Left renal pelvis (tissue), 4 donors: ENCODE measurements around the gene GTF3C5. TPM values are rescaled to one million over a fixed set of nuclear protein-coding genes. Genes with fewer than 3 reads are reported as not detected.
"Not testable (repeated sequence)": the region's sequence is repeated elsewhere in the genome, so short reads cannot be mapped to it uniquely, and the experiment has no call there.

Source experiments
- DNase-seq, 4 donors: peaks; one replicate each; pipeline ENCODE4 v3.0.0-alpha.2; 2013; ENCODE audit warnings: low read depth in 4 of 4, low spot score in 3 of 4
- polyA plus RNA-seq, 4 donors: library from polyadenylated mRNA; unstranded; fragments of 120-200 nt; gene quantifications; one replicate each; pipeline ENCODE4 v1.2.1, GENCODE V29; 2013; ENCODE audit not compliant: insufficient read length in 4 of 4

GTF3C5 gene, protein sequence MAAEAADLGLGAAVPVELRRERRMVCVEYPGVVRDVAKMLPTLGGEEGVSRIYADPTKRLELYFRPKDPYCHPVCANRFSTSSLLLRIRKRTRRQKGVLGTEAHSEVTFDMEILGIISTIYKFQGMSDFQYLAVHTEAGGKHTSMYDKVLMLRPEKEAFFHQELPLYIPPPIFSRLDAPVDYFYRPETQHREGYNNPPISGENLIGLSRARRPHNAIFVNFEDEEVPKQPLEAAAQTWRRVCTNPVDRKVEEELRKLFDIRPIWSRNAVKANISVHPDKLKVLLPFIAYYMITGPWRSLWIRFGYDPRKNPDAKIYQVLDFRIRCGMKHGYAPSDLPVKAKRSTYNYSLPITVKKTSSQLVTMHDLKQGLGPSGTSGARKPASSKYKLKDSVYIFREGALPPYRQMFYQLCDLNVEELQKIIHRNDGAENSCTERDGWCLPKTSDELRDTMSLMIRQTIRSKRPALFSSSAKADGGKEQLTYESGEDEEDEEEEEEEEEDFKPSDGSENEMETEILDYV
- polyA plus RNA-seq, result 10 to 100 TPM; 53.2 to 79.9 (median 64.2) TPM

GRCh38 chr9:133030317-133031129 lies at the start of gene GTF3C5:
Gene GTF3C5 (plus strand): TSS chr9:133030997. CDS start chr9:133031012, 15 bp downstream.
- peak; percentile 95 to 99 (median 98) for DNase-seq

GRCh38 chr9:132982458-132982857 lies 48.3 kb upstream of the GTF3C5 start:
- DNase-seq, result no peak

DNA sequence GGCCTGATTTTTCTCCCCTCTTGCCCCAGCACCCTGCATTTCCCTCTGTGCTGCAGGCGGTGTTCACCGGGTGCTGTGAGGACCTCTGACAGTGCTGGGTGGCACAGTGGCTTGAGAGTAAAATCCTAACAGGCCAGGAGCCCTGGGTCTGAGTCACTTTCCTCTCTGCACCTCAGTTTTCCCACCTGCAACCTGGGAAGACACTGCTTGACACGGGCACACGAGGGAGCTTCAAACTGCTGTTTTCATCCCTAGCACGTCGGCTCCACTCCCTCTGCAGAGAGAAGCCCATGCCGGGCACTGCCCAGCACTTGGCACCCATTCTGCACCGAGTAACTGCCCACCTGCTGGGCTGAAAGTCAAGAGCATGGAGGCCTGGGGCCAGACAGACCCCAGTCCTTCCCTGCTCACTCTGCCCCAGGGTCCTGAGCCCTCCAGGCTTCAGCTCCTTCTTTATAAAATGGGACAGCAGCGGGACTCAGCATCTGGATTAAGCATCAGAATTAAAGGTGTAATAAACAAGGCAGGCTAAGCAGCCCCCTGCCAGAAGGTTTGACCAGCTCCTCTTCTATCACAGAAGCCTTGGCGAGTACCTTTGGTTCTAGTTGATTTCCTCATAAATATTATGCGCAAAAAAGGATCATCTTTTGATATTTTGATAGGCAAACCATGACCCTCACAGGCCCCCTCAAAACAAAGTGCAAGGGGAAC lies 47.2 kb upstream of the GTF3C5 start:
- no peak for DNase-seq

DNA sequence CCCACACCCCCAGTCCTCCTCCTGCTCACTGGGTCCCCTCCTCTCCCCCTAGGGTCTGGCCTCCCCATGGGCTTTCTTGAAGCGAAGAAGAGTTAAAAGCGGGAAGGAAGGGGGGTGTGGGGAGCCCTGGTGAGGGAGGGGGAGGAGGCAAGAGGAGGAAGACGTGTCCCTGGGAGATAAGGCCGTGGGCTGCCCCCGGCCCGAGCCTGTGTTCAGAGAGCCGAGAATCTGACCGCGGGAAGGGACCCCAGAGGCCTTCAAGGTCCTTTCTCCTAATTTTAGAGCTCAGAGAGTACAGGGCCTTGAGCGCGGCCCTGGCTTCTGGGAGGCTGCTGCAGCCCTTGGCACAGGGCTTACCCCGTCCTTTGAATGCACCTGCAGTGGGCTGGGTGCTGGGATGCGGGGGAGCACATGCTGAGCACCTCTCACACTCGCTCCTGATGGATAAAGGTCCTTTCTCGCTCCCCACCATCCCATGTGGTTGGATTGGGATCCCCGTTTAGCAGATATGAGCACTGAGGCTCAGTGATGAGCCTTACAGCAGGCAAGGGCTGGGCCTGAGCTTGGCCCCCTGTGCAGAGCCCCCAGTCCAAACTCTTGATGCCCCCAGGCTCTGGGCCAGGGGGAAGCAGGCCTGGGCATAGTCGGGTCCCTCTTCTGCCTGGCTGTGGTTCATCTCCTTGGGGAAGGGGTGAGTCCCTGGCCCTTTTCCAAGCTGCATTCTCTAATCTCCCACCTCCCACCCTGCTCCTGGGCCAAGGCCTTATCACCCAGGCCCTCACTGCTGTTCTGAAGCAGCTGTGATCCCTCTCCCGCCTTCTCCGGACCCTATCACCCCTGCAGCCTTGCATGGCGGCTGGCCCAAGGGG lies 46.4 kb upstream of the GTF3C5 start:
- DNase-seq, result no peak

DNA sequence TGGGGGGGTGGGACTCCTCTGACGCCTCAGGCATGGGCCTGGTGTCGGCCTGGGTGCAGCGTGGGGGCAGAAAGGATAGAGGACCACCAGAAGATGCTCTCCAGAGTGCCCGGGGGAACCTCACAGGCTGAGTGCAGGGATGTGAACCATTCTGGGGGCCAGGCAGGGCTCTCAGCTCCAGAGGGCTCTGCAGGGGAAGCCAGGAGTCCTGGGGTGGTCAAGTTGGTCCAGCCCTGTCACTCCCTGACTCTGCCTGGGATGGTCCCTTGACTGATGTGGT lies 45.8 kb upstream of the GTF3C5 start:
- no peak for DNase-seq

GRCh38 chr9:132985489-132985888 lies 45.3 kb upstream of the GTF3C5 start:
- no peak for DNase-seq

- no peak for DNase-seq
Measured at GRCh38 chr9:132986114-132986513, 44.7 kb upstream of the GTF3C5 start.

DNA sequence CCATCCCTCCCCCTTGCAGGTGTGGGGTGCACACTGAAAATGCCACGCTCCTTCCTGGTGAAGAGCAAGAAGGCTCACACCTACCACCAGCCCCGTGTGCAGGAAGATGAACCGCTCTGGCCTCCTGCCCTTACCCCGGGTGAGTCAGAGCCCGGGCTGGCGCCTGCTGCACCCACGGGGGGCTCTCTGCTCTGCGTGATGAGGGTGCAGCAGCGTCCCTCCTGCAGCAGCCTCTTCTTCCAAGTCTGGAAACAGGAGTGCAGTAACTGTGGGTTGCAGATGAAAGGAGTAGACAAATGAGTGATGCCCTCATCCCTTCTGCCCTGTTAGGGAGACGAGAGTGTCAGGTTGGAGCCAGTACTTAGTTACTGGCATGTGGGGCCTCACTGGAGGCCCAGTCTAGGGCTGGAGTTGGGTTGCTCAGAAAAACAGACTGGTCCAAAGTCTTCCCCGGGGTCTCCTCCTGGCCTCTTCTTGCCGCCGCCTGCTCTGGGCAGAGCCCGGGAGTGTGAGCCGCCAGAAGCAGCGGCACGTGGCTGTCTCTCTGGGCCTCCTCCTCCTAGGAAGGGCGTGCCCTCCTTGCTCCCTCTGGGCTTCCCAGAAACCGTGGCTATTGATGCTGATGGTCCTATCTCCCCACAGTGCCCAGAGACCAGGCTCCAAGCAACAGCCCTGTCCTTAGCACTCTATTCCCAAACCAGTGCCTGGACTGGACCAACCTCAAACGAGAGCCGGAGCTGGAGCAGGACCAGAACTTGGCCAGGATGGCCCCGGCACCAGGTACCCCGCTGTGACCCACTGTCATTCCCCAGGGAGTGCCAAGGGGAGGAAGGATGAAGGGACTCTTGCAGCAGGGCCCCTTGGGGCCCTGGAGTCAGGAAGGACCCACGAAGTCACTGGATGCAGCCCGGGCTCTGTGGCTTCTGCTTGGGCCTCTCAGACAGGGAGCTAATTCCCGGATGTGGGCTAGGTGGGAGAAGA lies 43.9 kb upstream of the GTF3C5 start:
- DNase-seq, result no peak

- no peak for DNase-seq
Measured at GRCh38 chr9:132988244-132989013, 42.4 kb upstream of the GTF3C5 start.

DNA sequence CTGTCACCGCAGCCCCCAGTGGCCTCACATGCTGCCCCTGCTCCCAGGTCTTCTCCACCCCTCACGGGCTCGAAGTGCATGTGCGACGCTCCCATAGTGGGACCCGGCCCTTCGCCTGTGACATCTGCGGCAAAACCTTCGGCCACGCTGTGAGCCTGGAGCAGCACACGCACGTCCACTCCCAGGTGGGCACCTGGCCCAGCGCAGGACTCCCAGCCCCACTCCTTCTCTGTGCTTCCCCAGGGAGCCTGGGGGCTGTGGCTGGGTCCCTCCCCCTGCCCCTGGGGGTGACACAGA lies 41.8 kb upstream of the GTF3C5 start:
- DNase-seq, result no peak

GRCh38 chr9:132989414-132989996 lies 41.3 kb upstream of the GTF3C5 start:
- DNase-seq, result no peak

DNA sequence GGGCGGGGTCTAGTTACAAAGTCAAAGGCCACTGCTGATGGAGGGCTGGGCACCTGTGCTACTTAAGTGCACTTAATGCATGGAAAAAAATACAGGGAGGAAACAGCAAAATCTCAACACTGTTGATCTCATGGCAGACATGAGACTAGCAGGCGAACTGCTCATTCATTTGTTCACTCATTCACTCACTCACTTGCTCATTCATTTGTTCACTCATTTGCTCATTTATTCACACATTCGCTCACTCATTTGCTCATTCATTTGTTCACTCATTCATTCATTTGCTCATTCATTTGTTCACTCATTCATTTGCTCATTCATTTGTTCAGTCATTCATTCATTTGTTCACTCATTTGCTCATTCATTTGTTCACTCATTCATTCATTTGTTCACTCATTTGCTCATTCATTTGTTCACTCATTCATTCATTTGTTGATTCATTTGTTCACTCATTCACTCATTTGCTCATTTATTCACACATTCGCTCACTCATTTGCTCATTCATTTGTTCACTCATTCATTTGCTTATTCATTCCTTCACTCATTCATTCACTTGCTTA lies 40.7 kb upstream of the GTF3C5 start:
- DNase-seq, result not testable (repeated sequence)

- DNase-seq, result no peak
Measured at GRCh38 chr9:132990781-132991180, 40.0 kb upstream of the GTF3C5 start.

GRCh38 chr9:132991351-132992300 lies 39.2 kb upstream of the GTF3C5 start:
- no peak for DNase-seq

DNA sequence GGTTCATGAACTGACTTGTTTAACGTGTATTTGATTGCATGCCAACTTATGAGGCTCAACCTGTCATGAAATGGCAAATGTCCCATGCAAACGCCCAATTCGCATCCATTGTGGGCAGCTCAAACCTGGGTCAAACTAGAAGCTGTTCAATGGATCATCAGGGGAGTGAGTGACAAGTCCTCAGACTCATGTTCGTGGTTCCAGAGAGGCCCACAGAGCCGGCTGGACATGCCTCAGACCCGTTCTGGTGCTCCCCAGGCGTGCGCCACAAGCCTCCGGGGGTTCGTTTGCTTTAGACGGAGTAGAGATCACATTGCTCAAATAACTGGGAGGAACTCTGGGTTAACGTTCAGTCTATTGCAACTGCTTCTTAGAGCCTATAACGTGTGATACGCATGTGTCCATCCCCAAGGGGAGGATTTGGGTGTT lies 37.3 kb upstream of the GTF3C5 start:
- no peak for DNase-seq

DNA sequence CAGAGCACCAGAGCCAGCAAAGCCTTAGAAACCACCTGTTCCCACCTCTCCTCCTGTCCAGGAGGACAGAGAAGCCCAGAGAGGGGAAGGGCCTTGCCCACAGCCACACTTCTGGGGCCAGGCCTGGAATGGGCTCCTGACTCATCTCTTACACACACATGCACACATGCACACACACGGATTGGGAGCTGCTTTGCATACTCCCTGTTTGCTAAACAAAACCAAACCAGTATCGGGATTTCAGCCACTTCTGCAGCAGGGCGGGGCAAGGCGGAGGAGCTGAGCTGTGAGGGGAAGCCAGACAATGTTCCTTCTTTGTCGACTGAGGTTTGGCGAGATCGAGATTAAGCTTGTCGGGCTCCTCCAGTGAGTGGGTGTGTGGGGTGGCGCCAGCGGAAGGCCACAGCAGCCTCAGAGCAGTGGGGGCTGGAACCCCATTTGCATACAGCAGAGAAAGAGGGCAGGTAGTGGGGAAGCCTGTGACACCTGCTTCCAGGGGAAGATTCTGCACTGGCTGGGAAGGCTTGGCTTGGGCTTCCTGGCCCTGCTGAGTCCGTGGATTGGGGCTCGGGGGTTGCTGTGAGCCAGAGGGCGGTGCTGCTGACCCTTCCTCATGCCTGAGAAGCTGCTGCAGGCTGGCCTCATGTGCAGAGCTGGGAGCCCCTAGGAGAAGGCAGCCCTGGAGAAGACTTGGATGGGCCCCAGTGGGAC lies 36.2 kb upstream of the GTF3C5 start:
- DNase-seq, result no peak
